ENCODE measurements around the gene SNRNP70.

Gene SNRNP70

DNA sequence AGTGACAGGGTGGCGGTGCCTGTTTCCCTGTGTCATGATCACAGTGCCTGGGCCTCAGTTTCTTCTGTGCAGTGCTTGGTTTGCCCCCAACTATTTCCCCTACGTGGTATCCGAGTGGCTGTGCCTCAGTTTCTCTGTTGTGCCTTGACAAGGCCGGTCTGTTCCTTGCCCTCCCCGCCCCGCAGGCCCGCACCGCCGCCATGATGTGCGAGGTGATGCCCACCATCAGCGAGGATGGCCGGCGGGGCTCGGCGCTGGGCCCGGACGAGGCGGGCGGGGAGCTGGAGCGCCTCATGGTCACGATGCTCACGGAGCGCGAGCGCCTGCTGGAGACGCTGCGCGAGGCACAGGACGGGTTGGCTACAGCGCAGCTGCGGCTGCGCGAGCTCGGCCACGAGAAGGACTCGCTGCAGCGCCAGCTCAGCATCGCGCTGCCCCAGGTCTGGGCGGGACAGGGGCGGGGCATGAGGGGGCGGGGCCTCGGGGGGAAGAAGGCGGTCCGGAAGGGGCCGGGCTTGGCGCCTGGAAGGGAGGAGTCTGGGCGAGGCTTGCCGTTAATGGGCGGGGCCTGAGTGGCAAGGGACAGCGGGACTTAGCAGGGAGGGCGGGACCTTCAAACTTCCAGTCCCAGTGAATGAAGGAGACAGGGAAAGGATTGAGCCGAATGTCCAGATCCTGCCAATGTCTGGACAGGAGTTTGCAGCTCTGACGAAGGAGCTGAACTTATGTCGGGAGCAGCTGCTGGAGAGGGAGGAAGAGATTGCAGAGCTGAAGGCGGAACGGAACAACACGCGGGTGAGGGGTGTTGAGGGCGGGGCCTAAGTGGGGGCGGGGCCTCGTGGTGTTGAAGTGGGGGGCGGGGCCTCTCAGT lies 42.7 kb downstream of the SNRNP70 start:
- Histone ChIP-seq H3K9ac (ENCODE audit: low read length) (no peak overlapping the region), H3K4me1 (ENCODE audit: control insufficient read depth, insufficient read depth, low read length) (peaks cover 7% of the 10 kb centered on the region), H3K36me3 (ENCODE audit: control insufficient read depth, insufficient read depth, low read length, severe bottlenecking) (no peaks in the 10 kb centered on the region), H3K4me3 (ENCODE audit: low read length) (peak overlapping the region; percentile 66), H3K27me3 (replicated peaks; ENCODE audit: control insufficient read depth, insufficient read depth, low read length) (peaks cover 14% of the 10 kb centered on the region), H3K9me3 (ENCODE audit: control insufficient read depth, low read length) (no peaks in the 10 kb centered on the region)
- peak; percentile 100 for DNase-seq (ENCODE audit: low read depth)

GRCh38 chr19:49128545-49129237 lies 43.4 kb downstream of the SNRNP70 start:
- H3K36me3 ChIP-seq (ENCODE audit: control insufficient read depth, insufficient read depth, low read length, severe bottlenecking), result no peaks in the 10 kb centered on the region
- H3K27me3 ChIP-seq (replicated peaks; ENCODE audit: control insufficient read depth, insufficient read depth, low read length), result peaks cover 14% of the 10 kb centered on the region
- no peak for DNase-seq (ENCODE audit: low read depth)
- no peaks in the 10 kb centered on the region for H3K9me3 ChIP-seq (ENCODE audit: control insufficient read depth, low read length)
- H3K9ac ChIP-seq (ENCODE audit: low read length), result no peak overlapping the region
- no peak overlapping the region for H3K4me3 ChIP-seq (ENCODE audit: low read length)
- peaks cover 7% of the 10 kb centered on the region for H3K4me1 ChIP-seq (ENCODE audit: control insufficient read depth, insufficient read depth, low read length)

DNA sequence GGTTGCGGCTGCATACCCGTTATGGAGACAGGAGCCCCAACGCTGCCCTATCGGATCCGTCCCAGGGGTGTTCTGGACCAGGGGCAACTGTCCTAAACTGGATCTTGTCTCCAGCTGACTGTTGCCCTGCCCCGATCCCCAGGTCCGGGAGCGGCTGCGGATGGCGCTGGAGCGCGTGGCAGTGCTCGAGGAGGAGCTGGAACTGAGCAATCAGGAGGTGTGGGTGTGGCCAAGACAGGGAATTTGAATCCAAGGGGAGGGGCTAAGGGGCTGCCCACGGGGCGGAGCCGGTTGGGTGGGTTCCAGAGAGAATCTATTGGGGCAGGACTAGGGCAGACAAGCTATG lies 44.0 kb downstream of the SNRNP70 start:
- DNase-seq (ENCODE audit: low read depth), result no peak
- H3K4me3 ChIP-seq (ENCODE audit: low read length), result no peak overlapping the region

DNA sequence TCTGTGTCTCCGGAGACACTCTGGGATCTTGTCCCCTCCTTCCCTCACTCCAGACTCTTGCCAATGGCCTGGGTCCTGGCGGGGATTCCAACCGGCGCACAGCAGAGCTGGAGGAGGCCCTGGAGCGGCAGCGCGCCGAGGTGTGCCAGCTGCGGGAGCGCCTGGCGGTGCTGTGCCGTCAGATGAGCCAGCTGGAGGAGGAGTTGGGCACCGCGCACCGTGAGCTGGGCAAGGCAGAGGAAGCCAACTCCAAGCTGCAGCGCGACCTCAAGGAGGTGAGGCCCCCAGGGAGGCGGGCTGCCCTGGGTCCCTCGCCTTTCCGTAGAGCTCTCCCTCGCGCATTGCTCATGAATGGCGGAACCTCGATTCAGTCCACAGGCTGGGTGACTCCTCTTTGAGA lies 45.1 kb downstream of the SNRNP70 start:
- DNase-seq (ENCODE audit: low read depth), result no peak
- Histone ChIP-seq H3K9ac (ENCODE audit: low read length) (no peak overlapping the region), H3K4me3 (ENCODE audit: low read length) (no peak overlapping the region), H3K9me3 (ENCODE audit: control insufficient read depth, low read length) (no peaks in the 10 kb centered on the region), H3K27me3 (replicated peaks; ENCODE audit: control insufficient read depth, insufficient read depth, low read length) (peaks cover 23% of the 10 kb centered on the region), H3K36me3 (ENCODE audit: control insufficient read depth, insufficient read depth, low read length, severe bottlenecking) (no peaks in the 10 kb centered on the region), H3K4me1 (ENCODE audit: control insufficient read depth, insufficient read depth, low read length) (peaks cover 7% of the 10 kb centered on the region)

More for the DNA sequence above, 44.0 kb downstream of the SNRNP70 start:
- H3K27me3 ChIP-seq (replicated peaks; ENCODE audit: control insufficient read depth, insufficient read depth, low read length), result peaks cover 17% of the 10 kb centered on the region
- peaks cover 7% of the 10 kb centered on the region for H3K4me1 ChIP-seq (ENCODE audit: control insufficient read depth, insufficient read depth, low read length)
- H3K9me3 ChIP-seq (ENCODE audit: control insufficient read depth, low read length), result no peaks in the 10 kb centered on the region
- no peak overlapping the region for H3K9ac ChIP-seq (ENCODE audit: low read length)
- H3K36me3 ChIP-seq (ENCODE audit: control insufficient read depth, insufficient read depth, low read length, severe bottlenecking), result no peaks in the 10 kb centered on the region

GRCh38 chr19:49132974-49133609 lies 47.8 kb downstream of the SNRNP70 start:
- Histone ChIP-seq H3K4me3 (ENCODE audit: low read length) (no peak overlapping the region), H3K9ac (ENCODE audit: low read length) (no peak overlapping the region), H3K4me1 (ENCODE audit: control insufficient read depth, insufficient read depth, low read length) (peaks cover 4% of the 10 kb centered on the region), H3K9me3 (ENCODE audit: control insufficient read depth, low read length) (no peaks in the 10 kb centered on the region), H3K27me3 (replicated peaks; ENCODE audit: control insufficient read depth, insufficient read depth, low read length) (peaks cover 18% of the 10 kb centered on the region), H3K36me3 (ENCODE audit: control insufficient read depth, insufficient read depth, low read length, severe bottlenecking) (no peaks in the 10 kb centered on the region)
- DNase-seq (ENCODE audit: low read depth), result no peak

- peak; percentile 63 for DNase-seq (ENCODE audit: low read depth)
- H3K4me1 ChIP-seq (ENCODE audit: control insufficient read depth, insufficient read depth, low read length), result no peaks in the 10 kb centered on the region
- no peak overlapping the region for H3K4me3 ChIP-seq (ENCODE audit: low read length)
- H3K27me3 ChIP-seq (replicated peaks; ENCODE audit: control insufficient read depth, insufficient read depth, low read length), result peaks cover 18% of the 10 kb centered on the region
- no peaks in the 10 kb centered on the region for H3K9me3 ChIP-seq (ENCODE audit: control insufficient read depth, low read length)
- no peak overlapping the region for H3K9ac ChIP-seq (ENCODE audit: low read length)
- H3K36me3 ChIP-seq (ENCODE audit: control insufficient read depth, insufficient read depth, low read length, severe bottlenecking), result no peaks in the 10 kb centered on the region
Measured at GRCh38 chr19:49133621-49134454, 48.6 kb downstream of the SNRNP70 start.

GRCh38 chr19:49135686-49136085 lies 50.4 kb downstream of the SNRNP70 start:
- DNase-seq (ENCODE audit: low read depth), result no peak
- H3K36me3 ChIP-seq (ENCODE audit: control insufficient read depth, insufficient read depth, low read length, severe bottlenecking), result no peaks in the 10 kb centered on the region

DNA sequence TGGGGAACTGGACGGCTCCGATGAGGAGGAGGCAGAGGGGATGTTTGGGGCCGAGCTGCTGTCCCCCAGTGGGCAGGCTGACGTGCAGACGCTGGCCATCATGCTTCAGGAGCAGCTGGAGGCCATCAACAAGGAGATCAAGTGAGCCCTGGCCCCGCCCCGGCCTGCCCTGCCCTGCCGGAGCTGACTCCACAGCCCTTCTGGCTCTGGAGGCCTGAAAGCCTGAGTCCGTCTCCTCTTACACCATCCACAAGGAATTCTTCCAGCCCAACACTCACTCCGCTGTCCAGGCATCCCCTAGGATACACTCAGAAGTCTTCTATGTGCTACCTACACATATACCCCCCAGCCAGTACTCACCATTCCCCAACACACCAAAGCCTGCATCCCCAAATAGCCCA lies 51.5 kb downstream of the SNRNP70 start:
- H3K27me3 ChIP-seq (replicated peaks; ENCODE audit: control insufficient read depth, insufficient read depth, low read length), result peaks cover 12% of the 10 kb centered on the region
- no peaks in the 10 kb centered on the region for H3K36me3 ChIP-seq (ENCODE audit: control insufficient read depth, insufficient read depth, low read length, severe bottlenecking)
- H3K4me1 ChIP-seq (ENCODE audit: control insufficient read depth, insufficient read depth, low read length), result no peaks in the 10 kb centered on the region
- DNase-seq (ENCODE audit: low read depth), result no peak
- H3K4me3 ChIP-seq (ENCODE audit: low read length), result no peak overlapping the region
- H3K9ac ChIP-seq (ENCODE audit: low read length), result no peak overlapping the region
- H3K9me3 ChIP-seq (ENCODE audit: control insufficient read depth, low read length), result no peaks in the 10 kb centered on the region

More at GRCh38 chr19:49135686-49136085, 50.4 kb downstream of the SNRNP70 start:
- no peaks in the 10 kb centered on the region for H3K9me3 ChIP-seq (ENCODE audit: control insufficient read depth, low read length)
- no peak overlapping the region for H3K9ac ChIP-seq (ENCODE audit: low read length)
- H3K4me3 ChIP-seq (ENCODE audit: low read length), result no peak overlapping the region
- peaks cover 12% of the 10 kb centered on the region for H3K27me3 ChIP-seq (replicated peaks; ENCODE audit: control insufficient read depth, insufficient read depth, low read length)
- no peaks in the 10 kb centered on the region for H3K4me1 ChIP-seq (ENCODE audit: control insufficient read depth, insufficient read depth, low read length)

DNA sequence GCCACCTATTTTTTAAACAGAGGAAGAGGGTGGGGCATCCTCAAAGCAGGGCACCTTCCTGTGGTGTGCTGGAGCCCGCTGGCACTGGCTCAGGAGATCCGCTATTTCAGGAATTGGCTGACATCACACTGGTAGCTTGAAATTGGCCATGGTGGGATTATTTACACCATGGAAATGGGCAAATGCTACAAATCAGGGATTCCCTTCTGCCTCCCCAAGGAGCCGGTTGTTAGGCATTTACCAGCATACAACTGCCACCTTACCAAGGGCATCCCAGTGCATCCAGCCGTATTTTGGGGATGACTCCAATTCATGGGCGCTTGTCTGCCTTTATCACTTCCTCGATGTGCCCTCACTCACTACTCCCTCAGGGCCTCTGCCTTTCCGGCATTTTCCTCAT lies 55.7 kb downstream of the SNRNP70 start:
- H3K9ac ChIP-seq (ENCODE audit: low read length), result no peak overlapping the region
- no peak for DNase-seq (ENCODE audit: low read depth)
- H3K27me3 ChIP-seq (replicated peaks; ENCODE audit: control insufficient read depth, insufficient read depth, low read length), result no peaks in the 10 kb centered on the region
- H3K9me3 ChIP-seq (ENCODE audit: control insufficient read depth, low read length), result no peaks in the 10 kb centered on the region
- no peaks in the 10 kb centered on the region for H3K36me3 ChIP-seq (ENCODE audit: control insufficient read depth, insufficient read depth, low read length, severe bottlenecking)
- H3K4me1 ChIP-seq (ENCODE audit: control insufficient read depth, insufficient read depth, low read length), result peaks cover 7% of the 10 kb centered on the region
- H3K4me3 ChIP-seq (ENCODE audit: low read length), result no peak overlapping the region

- Histone ChIP-seq H3K9me3 (ENCODE audit: control insufficient read depth, low read length) (no peaks in the 10 kb centered on the region), H3K27me3 (replicated peaks; ENCODE audit: control insufficient read depth, insufficient read depth, low read length) (no peaks in the 10 kb centered on the region), H3K4me3 (ENCODE audit: low read length) (no peak overlapping the region)
Measured at GRCh38 chr19:49141352-49141751, 56.1 kb downstream of the SNRNP70 start.

More at GRCh38 chr19:49141352-49141751, 56.1 kb downstream of the SNRNP70 start:
- Histone ChIP-seq H3K36me3 (ENCODE audit: control insufficient read depth, insufficient read depth, low read length, severe bottlenecking) (no peaks in the 10 kb centered on the region), H3K9ac (ENCODE audit: low read length) (no peak overlapping the region), H3K4me1 (ENCODE audit: control insufficient read depth, insufficient read depth, low read length) (peaks cover 10% of the 10 kb centered on the region)
- DNase-seq (ENCODE audit: low read depth), result no peak
